NCI-H2227 (cell line): Measurements from ENCODE around the gene GATAD1.
"Not testable (repeated sequence)": the region's sequence is repeated elsewhere in the genome, so short reads cannot be mapped to it uniquely, and the experiment has no call there.

Experiments
- DNase-seq: peaks from one replicate; lab custom pipeline; 2025; ENCODE audit not compliant: unreplicated experiment; lab: John Stamatoyannopoulos, UW

Gene GATAD1

GRCh38 chr7:92436612-92437445 is 10.5 kb upstream of the GATAD1 start:
- DNase-seq: no peak

GRCh38 chr7:92437956-92438491 is 9.3 kb upstream of the GATAD1 start:
- DNase-seq: no peak

- DNase-seq: not testable (repeated sequence)
Measured at GRCh38 chr7:92442720-92443119, 4.6 kb upstream of the GATAD1 start.

GRCh38 chr7:92446869-92447344 is 375 bp upstream of the GATAD1 start:
- no peak for DNase-seq

GRCh38 chr7:92448205-92448747 is 994 bp downstream of the GATAD1 start:
- DNase-seq: peak; percentile 75

- no peak for DNase-seq
Measured at GRCh38 chr7:92451645-92452044, 4.4 kb downstream of the GATAD1 start.

GRCh38 chr7:92456236-92456635 is 9.0 kb downstream of the GATAD1 start:
- DNase-seq: no peak

GRCh38 chr7:92460109-92460508 is 12.8 kb downstream of the GATAD1 start:
- no peak for DNase-seq

- no peak for DNase-seq
Measured at GRCh38 chr7:92460510-92460909, 13.2 kb downstream of the GATAD1 start.

- peak; percentile 56 for DNase-seq
Measured at GRCh38 chr7:92461027-92462003, 14.0 kb downstream of the GATAD1 start.

- DNase-seq: no peak
Measured at GRCh38 chr7:92462560-92462959, 15.3 kb downstream of the GATAD1 start.

GRCh38 chr7:92464515-92464914 is 17.2 kb downstream of the GATAD1 start:
- DNase-seq: no peak

GRCh38 chr7:92466682-92467081 is 19.4 kb downstream of the GATAD1 start:
- DNase-seq: no peak

GRCh38 chr7:92468589-92468988 is 21.3 kb downstream of the GATAD1 start:
- not testable (repeated sequence) for DNase-seq

- DNase-seq: not testable (repeated sequence)
Measured at GRCh38 chr7:92473989-92474388, 26.7 kb downstream of the GATAD1 start.

GRCh38 chr7:92475261-92475770 is 28.0 kb downstream of the GATAD1 start:
- not testable (repeated sequence) for DNase-seq

- not testable (repeated sequence) for DNase-seq
Measured at GRCh38 chr7:92475851-92476590, 28.7 kb downstream of the GATAD1 start.

GRCh38 chr7:92477681-92478080 is 30.4 kb downstream of the GATAD1 start, which contains the start of gene ERVW-1:
Gene ERVW-1, minus strand, starts transcription at chr7:92477946. Its CDS starts 7,565 bp downstream, at chr7:92470381.
- DNase-seq: not testable (repeated sequence)

- DNase-seq: no peak
Measured at GRCh38 chr7:92478095-92478494, 30.8 kb downstream of the GATAD1 start.

GRCh38 chr7:92478711-92479110 is 31.4 kb downstream of the GATAD1 start:
- DNase-seq: no peak
